Right lobe of liver (tissue), 4 donors: ENCODE measurements around the gene SLC4A11.

Experiments used
- POLR2A ChIP-seq: fragments of 450-650 bp; IDR thresholded peaks from one replicate; pipeline ENCODE4 v1.6.1; 2017; ENCODE audit warnings: antibody characterized with exemption, mild to moderate bottlenecking
- TF ChIP-seq, protein P1 (sequence below), 4 donors: fragments of 200-600 bp in 3 of 4; fragments of 450-650 bp in 1 of 4; IDR thresholded peaks; one replicate each; pipeline versions ENCODE4 v1.5.1 to v1.8.0; 2016 to 2022; ENCODE audit warnings: antibody characterized with exemption in 4 of 4, mild to moderate bottlenecking in 2 of 4
- donor health status: DM: no; HTN: no; CAD: no.
- donor health status: DM: no; HTN: no; CAD: no.
- donor health status: DM: no; HTN: yes; CAD: no.

DNA sequence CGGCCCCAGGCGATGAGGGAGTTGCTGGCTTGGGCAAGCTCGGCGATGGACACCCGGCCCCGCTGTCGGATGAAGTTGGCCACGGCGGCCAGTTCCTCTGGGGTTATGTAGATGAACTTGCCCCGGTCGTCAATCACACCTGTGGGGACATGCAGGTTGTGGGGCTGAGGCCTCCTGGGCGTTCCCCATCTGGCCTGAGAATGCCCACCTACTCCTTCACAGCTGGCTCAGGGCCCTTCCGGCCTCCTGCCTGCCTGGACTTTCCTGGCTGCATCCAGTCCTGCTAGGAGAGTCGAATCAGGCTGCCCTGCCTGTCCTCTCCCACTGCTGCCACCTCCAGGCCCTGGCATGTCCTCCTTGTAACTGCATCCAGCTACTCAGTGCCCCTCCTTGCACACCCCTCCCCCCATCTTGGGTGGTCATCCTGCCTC is 48.3 kb downstream of the SLC4A11 start:
- TF ChIP-seq, protein P1, sequence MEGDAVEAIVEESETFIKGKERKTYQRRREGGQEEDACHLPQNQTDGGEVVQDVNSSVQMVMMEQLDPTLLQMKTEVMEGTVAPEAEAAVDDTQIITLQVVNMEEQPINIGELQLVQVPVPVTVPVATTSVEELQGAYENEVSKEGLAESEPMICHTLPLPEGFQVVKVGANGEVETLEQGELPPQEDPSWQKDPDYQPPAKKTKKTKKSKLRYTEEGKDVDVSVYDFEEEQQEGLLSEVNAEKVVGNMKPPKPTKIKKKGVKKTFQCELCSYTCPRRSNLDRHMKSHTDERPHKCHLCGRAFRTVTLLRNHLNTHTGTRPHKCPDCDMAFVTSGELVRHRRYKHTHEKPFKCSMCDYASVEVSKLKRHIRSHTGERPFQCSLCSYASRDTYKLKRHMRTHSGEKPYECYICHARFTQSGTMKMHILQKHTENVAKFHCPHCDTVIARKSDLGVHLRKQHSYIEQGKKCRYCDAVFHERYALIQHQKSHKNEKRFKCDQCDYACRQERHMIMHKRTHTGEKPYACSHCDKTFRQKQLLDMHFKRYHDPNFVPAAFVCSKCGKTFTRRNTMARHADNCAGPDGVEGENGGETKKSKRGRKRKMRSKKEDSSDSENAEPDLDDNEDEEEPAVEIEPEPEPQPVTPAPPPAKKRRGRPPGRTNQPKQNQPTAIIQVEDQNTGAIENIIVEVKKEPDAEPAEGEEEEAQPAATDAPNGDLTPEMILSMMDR (IDR thresholded peaks at IDR 0.05): no peak
- TF ChIP-seq POLR2A: no peak
